ENCODE measurements around the gene GIMAP7. TPM values are rescaled to one million over a fixed set of nuclear protein-coding genes. Genes with fewer than 3 reads are reported as not detected.
A peak's percentile ranks its signal among the peaks of the same experiment; 100 is the strongest.
"Not testable (repeated sequence)": the region's sequence is repeated elsewhere in the genome, so short reads cannot be mapped to it uniquely, and the experiment has no call there.

The GIMAP7 gene
- total RNA-seq, 6 donors from 2014 or later, result 32.5 to 45.0 (median 36.8) TPM

DNA sequence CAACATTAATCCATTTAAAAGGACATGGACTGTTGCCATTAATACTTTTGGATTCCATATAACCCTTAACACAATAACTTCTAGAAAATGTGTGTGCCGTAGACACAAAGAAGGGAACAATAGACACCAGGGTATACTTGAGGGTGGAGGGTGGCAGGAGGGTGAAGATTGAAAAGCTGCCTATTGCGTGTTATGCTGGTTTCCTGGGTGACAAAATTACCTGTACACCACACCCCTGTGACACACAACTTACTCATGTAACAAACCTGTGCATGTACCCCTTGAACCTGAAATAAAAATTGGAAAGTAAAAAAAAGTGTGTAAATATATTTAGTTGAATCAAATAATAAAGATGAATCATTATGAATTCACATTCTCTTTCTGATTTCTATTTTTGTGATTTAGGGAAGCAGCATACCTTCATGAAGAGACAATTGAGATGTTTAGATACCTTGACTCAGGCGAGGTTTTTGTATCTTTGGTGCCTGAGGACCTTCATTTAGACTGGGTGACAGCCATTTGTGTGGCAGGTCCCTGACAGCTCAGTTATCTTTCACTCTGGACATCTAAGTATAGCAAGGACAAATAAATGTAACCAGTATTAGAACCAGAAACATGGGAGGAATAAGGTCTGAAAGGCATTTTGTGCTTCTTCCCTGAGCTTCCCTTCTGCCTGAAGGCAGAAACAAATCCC lies 35.5 kb upstream of the GIMAP7 start:
- Histone ChIP-seq H3K27me3 (no peaks in the 10 kb centered on the region), H3K9me3 (no peaks in the 10 kb centered on the region), H3K27ac (peak overlapping the region; percentile 28 to 80 (median 60)), H3K36me3 (peaks cover 0 to 39% (median 0%) of the 10 kb centered on the region in 4 donors), H3K4me1 (peaks cover 26 to 45% (median 36%) of the 10 kb centered on the region in 4 donors), H3K4me3 (peak overlapping the region in 1 of 4 donors; percentile 5)
- no peak for DNase-seq
- 59 to 68% methylated on average over 3 of the region's 3 CpGs for WGBS, 2 donors
- no peak for ATAC-seq (ENCODE audit: low FRiP score in 2 of 2)
- TF ChIP-seq POLR2AphosphoS5 (IDR thresholded peaks at IDR 0.05), result no peak

DNA sequence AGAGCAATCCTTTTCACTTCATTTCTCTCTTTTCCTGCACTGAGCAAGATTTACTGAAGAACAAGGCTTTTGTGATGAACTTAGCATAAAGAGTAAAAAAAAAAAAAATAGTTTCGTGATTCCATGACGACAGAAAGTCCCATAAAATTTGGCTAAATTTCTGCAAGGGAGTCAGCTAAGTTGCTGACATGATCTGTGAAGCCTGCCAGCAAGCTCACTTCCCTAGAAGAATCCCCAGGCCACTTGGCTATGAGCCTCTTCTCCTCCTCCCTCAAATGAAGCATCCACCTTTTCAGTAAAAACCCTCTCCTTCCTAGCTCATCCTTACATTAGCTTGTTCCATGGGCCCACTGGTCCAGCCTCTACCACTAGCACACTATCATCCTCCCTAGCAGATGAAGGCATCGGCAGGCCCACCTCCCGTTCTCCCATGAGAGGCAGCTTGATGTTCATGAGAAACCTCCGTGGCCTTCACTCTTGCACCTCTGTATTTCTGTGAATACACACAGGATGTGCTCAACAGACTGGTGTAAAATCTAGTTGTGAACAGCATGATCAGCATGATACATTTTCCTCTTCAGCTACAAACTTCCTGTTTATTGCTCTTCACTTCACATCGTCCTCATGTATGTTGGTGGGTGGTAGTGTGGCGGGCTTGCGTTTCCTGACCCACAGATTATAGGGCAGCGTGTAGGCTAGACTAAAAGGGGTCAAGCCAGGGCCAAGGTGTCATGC lies 33.3 kb upstream of the GIMAP7 start:
- Histone ChIP-seq H3K36me3 (peaks cover 0 to 22% (median 0%) of the 10 kb centered on the region in 4 donors), H3K4me1 (peaks cover 26 to 39% (median 34%) of the 10 kb centered on the region in 4 donors), H3K9me3 (no peaks in the 10 kb centered on the region), H3K27ac (peak overlapping the region; percentile 53 to 80 (median 72)), H3K27me3 (no peaks in the 10 kb centered on the region), H3K4me3 (no peak overlapping the region)
- TF ChIP-seq POLR2AphosphoS5 (IDR thresholded peaks at IDR 0.05) (peak; percentile 8 to 12), POLR2A (IDR thresholded peaks at IDR 0.05) (peak in 1 of 4 donors; percentile 33), CTCF (IDR thresholded peaks at IDR 0.05) (no peak)
- 50 to 62% methylated on average over 9 of the region's 9 CpGs for WGBS, 2 donors
- DNase-seq (no peak), ATAC-seq (ENCODE audit: low FRiP score in 2 of 2) (peak; percentile 17 to 46)

DNA sequence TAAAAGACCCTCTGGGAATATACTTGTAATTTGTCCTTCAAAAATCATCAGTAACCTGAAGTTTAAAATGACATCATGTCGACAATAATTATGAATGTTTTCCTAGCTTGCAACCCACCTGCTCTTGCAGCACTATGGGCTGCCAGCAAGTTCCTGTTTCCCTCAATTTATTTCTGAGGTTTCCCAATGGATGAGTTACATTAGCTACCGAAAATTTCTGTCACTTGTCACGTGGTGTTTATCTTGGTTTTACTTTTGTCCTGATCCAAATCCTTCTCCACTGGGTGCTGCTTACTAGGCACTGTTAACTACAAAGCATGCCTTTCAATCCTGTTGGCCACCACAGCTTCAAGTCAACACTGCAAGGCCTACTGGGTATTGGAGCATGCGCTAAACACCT lies 32.8 kb upstream of the GIMAP7 start:
- peaks cover 26 to 39% (median 34%) of the 10 kb centered on the region in 4 donors for H3K4me1 ChIP-seq
- WGBS, 2 donors, result 44 to 48% methylated on average over 4 of the region's 4 CpGs
- no peak overlapping the region for H3K4me3 ChIP-seq
- no peaks in the 10 kb centered on the region for H3K27me3 ChIP-seq
- DNase-seq, result no peak
- no peak for ATAC-seq (ENCODE audit: low FRiP score in 2 of 2)
- H3K36me3 ChIP-seq, result peaks cover 0 to 17% (median 0%) of the 10 kb centered on the region in 4 donors
- no peak for TF ChIP-seq POLR2AphosphoS5 (IDR thresholded peaks at IDR 0.05)
- no peak for TF ChIP-seq EP300 (IDR thresholded peaks at IDR 0.05)
- no peak for TF ChIP-seq CTCF (IDR thresholded peaks at IDR 0.05)
- TF ChIP-seq POLR2A (IDR thresholded peaks at IDR 0.05), result no peak
- peak overlapping the region; percentile 53 to 80 (median 72) for H3K27ac ChIP-seq
- no peaks in the 10 kb centered on the region for H3K9me3 ChIP-seq

GRCh38 chr7:150483514-150483913 lies 31.2 kb upstream of the GIMAP7 start:
- DNase-seq (peak in 1 of 2 donors; percentile 38), ATAC-seq (ENCODE audit: low FRiP score in 2 of 2) (peak in 1 of 2 donors; percentile 47)
- peak overlapping the region; percentile 24 to 84 (median 67) for H3K27ac ChIP-seq
- not testable (repeated sequence) for H3K4me3 ChIP-seq, H3K9me3 ChIP-seq, H3K36me3 ChIP-seq, H3K27me3 ChIP-seq
- 20 to 28% methylated on average over 2 of the region's 2 CpGs for WGBS, 2 donors
- H3K4me1 ChIP-seq, result peaks cover 21 to 37% (median 30%) of the 10 kb centered on the region in 4 donors

GRCh38 chr7:150484071-150484470 lies 30.6 kb upstream of the GIMAP7 start:
- H3K9me3 ChIP-seq, H3K4me3 ChIP-seq, DNase-seq, H3K27me3 ChIP-seq, H3K36me3 ChIP-seq: not testable (repeated sequence)
- TF ChIP-seq EP300 (IDR thresholded peaks at IDR 0.05), result peak in 2 of 4 donors; percentile 25 to 64
- Histone ChIP-seq H3K27ac (peak overlapping the region; percentile 24 to 84 (median 55)), H3K4me1 (peaks cover 21 to 38% (median 30%) of the 10 kb centered on the region in 4 donors)
- 26 to 32% methylated on average over 3 of the region's 3 CpGs for WGBS, 2 donors
- peak in 1 of 2 donors; percentile 32 for ATAC-seq (ENCODE audit: low FRiP score in 2 of 2)

DNA sequence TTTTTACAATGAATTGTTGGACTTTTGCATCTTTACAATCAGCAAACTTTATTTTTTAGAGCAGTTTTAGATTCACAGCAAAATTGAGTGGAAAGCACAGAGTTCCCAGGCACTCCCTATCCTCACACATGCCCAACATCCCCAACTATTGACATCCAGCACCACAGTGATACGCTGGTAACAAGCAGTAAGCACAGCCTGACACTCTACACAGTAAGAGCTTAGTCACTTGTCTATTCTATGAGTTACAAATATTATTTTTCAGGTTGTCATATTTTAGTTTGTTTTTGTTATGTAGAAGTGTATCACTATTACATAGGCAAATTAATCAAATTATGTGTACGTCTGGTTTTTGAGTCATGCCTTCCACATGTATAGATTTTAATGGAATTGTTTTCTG lies 27.0 kb upstream of the GIMAP7 start:
- 77 to 83% methylated on average over 2 of the region's 2 CpGs for WGBS, 2 donors

More for the DNA sequence above, 27.0 kb upstream of the GIMAP7 start:
- TF ChIP-seq CTCF (IDR thresholded peaks at IDR 0.05), result no peak
- TF ChIP-seq POLR2A (IDR thresholded peaks at IDR 0.05), result no peak
- no peak for TF ChIP-seq EP300 (IDR thresholded peaks at IDR 0.05)
- no peak for TF ChIP-seq POLR2AphosphoS5 (IDR thresholded peaks at IDR 0.05)
- H3K9me3 ChIP-seq, result no peaks in the 10 kb centered on the region
- no peaks in the 10 kb centered on the region for H3K36me3 ChIP-seq
- DNase-seq (no peak), ATAC-seq (ENCODE audit: low FRiP score in 2 of 2) (no peak)
- no peak overlapping the region for H3K4me3 ChIP-seq
- no peak overlapping the region for H3K27ac ChIP-seq
- no peaks in the 10 kb centered on the region for H3K27me3 ChIP-seq
- H3K4me1 ChIP-seq, result peaks cover 5 to 13% (median 8%) of the 10 kb centered on the region in 4 donors

All from upper lobe of left lung (tissue), 6 donors.